KG1 (cell line): ENCODE data around the gene NBPF4.
"Not testable (repeated sequence)": the region's sequence is repeated elsewhere in the genome, so short reads cannot be mapped to it uniquely, and the experiment has no call there.

Experiments used
- DNase-seq: peaks from one replicate; lab custom pipeline; 2025; lab: John Stamatoyannopoulos, UW

NBPF4 gene

GRCh38 chr1:108211014-108211413 is 32.9 kb downstream of the NBPF4 start:
- no peak for DNase-seq

DNA sequence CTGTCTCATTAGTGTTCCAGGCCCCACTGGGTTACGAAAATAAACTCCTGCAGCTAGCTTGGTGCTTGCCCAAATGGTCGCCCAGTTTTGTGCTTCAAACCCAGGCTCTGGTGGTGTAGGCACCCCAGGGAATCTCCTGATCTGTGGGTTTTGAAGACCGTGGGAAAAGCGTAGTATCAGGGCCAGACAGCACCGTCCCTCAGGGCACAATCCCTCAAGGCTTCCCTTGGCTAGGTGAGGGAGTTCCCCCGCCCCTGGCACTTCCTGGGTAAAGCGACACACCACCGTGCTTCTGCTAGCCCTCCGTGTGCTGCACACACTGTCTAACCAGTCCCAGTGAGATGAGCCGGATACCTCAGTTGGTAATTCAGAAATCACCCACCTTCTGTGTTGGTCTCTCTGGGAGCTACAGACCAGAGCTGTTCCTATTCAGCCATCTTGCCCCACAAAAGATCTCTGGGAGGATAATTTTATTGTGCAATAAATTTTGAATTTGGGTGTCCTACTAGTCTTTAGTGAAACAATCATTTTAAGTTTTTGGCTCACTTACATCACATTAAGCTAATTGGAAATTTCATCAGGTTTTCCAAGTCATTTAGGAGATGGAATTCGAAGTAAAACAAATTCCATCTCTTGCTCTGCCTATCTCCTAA is 34.3 kb downstream of the NBPF4 start:
- DNase-seq = no peak

GRCh38 chr1:108208724-108209446 is 35.0 kb downstream of the NBPF4 start:
- DNase-seq = no peak

- DNase-seq = not testable (repeated sequence)
Measured at GRCh38 chr1:108203582-108203981, 40.3 kb downstream of the NBPF4 start.

- no peak for DNase-seq
Measured at GRCh38 chr1:108201687-108202086, 42.2 kb downstream of the NBPF4 start.

DNA sequence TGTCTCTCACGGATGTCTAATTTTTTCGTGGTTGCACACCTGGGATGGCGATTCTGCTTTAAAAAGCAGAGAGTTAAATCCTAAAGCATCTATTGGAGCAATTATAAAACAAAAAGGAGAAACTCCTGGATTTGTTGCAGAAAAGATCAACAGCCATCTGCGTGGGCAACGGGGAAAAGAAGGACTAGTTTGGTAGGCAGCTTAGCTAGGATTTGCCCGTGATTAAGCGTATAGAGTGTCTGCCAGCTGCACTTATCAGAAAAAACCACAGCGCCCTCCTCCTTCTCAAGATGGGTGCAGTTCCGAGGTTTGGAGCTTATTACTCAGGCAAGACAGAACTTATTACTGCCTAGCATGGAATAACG is 43.2 kb downstream of the NBPF4 start:
- DNase-seq = no peak

- peak; percentile 25 for DNase-seq
Measured at GRCh38 chr1:108199781-108200686, 43.8 kb downstream of the NBPF4 start, which contains the start of gene SLC25A24. Gene SLC25A24, minus strand, starts transcription at chr1:108200343. Its CDS starts 205 bp downstream, at chr1:108200138.

DNA sequence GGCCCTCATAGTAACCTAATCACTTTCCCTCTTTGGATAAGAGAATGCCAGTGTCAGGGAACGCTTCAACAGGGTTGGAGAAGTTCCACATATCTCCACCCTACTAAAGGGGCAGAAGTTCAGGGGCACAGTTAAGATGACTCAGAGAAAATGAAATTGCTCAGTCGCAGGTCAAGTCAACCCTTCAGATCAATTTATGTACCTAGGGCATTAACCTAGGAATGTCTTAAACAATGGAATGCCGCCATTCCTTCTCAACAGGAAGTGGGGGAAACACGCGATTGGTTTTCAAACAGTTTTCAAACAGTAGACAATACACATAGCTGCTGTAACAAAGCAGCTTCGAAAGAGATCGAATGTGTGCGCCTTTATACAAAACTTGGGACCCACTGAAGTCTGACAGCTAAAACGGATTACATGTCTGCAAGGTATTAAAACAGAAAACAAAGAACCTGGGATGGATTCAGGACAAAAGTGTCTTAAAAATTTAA is 44.6 kb downstream of the NBPF4 start:
- no peak for DNase-seq

GRCh38 chr1:108194051-108194450 is 49.8 kb downstream of the NBPF4 start:
- no peak for DNase-seq

GRCh38 chr1:108193333-108193732 is 50.5 kb downstream of the NBPF4 start:
- no peak for DNase-seq

GRCh38 chr1:108192581-108192980 is 51.3 kb downstream of the NBPF4 start:
- DNase-seq = no peak

- DNase-seq = no peak
Measured at GRCh38 chr1:108190686-108191416, 53.0 kb downstream of the NBPF4 start.

DNA sequence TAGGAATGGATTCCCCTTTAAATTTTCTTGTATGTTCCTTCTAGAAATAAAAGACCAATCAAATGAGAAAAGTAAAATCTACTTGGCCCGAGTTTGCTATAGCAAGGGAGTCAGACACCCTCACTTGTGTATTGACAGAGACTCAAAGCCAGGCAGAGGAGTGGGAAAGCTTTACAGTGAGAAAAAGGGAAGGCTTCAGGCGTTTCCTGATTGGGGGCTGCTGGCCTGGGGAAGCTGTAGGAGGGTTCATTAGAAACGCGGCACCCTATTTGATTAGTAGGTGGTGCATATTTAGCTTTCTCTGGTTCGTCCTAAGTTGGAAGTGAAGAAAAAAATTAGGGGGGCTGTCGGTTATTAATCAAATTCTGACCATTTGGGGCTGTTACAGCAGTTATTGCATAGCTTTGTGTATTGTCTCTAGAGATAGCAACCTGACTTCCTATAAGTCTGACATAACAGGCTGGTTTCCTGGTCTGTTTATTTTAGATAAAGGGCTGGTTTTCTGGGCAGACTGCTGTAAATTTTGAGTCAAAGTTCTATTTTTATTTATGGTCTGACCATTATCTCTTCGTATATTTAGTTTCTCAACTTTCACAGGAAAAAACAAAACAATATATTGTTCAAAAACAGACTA is 53.8 kb downstream of the NBPF4 start:
- no peak for DNase-seq

DNA sequence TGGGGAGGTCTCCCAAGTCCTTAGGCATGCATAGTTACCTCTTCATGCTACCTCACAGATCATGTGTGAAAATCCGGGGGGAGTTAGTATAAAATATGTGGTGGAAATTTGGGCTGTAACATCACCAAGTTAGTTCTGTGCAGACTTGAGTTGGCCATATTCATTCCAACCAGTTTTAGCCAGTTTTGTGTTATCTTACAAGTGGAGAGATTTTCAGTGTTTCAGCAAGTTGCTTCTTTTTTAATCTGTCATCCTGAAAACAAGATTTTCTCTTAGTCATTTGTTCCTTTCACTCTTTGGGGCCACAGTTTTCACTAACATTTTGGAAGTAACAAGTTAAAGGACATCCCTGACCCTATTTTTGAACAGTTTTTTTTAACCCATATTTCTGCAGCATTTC is 55.1 kb downstream of the NBPF4 start:
- no peak for DNase-seq

DNA sequence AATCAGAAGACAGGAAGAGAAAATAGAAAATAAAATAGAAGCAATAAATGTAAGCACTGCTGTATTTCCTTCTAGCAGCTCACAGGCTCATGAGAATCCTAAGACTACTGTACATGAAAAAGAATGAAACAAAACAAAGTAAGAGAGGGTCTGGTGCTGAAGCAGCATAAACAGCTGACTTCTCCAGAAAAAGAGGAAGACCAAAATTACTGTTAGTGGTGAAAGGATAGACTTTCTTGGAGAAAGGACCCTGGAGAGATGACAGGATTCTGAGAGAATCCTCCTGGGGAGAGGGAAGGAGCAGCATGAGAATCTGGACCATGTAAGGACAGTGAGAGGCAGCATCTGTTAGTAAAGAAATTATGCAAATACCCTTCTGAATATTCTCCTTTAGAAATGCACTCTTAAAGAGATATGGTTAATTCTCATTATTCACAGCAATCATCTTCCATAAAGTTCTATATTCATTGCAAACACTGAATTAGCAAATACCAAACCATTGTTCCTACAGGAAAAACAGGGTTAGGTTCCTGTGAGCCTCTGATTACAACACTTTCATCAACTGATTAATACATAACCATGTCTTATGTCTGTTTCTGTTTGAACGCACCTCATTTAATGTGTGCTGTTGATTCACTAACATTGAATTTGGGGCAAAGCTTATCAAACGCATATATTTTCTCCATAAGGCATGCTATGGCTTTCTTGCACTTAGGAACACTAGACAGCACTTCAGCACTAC is 60.7 kb downstream of the NBPF4 start:
- no peak for DNase-seq

DNA sequence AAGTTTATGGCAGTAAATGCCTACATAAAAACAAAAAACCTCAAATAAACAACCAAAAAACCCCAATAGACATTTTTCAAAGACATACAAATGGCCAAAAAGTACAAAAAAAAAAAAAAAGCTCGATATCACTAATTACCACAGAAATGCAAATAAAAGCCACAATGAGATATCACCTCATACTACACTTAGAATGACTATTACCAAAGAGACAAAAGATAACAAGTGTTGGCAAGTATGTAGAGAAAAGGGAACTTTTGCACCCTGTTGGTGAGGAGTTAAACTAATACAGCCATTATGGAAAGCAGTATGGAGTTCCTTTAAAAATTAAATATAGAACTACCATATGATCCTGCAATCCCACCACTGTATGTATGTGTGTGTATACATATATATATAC is 64.9 kb downstream of the NBPF4 start:
- DNase-seq = no peak
